ENCODE measurements around the gene YDJC. TPM values are rescaled to one million over a fixed set of nuclear protein-coding genes. Genes with fewer than 3 reads are reported as not detected.

Gene YDJC
- total and polyA plus RNA-seq, 2 of the 8 experiments (the other 6 are each of a cell fraction or from before 2014, with no cell fraction given): 36.7 to 45.2 TPM

GRCh38 chr22:21624120-21624879, 5.5 kb downstream of the YDJC start:
- H4K20me1 ChIP-seq (replicated peaks in 1 of 2; ENCODE audit: control insufficient read depth in 1 of 2, insufficient read depth in 2 of 2, low read length in 2 of 2): peaks cover 32 to 41% of the 10 kb centered on the region in 2 experiments
- TF ChIP-seq USF2 (IDR thresholded peaks at IDR 0.05; ENCODE audit: low read length) (no peak), TAF7 (optimal IDR thresholded peaks at IDR 0.05; ENCODE audit: borderline replicate concordance, low read depth, low read length) (no peak), BCL11A (IDR thresholded peaks at IDR 0.05; ENCODE audit: low read depth in 2 of 2, low read length in 2 of 2) (no peak), RAD21 (IDR thresholded peaks at IDR 0.05 in 1 of 2, conservative IDR thresholded peaks at IDR 0.05 in 1 of 2; ENCODE audit: low read depth in 2 of 2, low read length in 2 of 2) (peak; percentile 37 to 47; a peak in 3 of 4 replicates), CBX8 (IDR thresholded peaks at IDR 0.05; ENCODE audit: borderline replicate concordance, low read depth, low read length) (no peak), SIN3A (conservative IDR thresholded peaks at IDR 0.05 in 1 of 2, IDR thresholded peaks at IDR 0.05 in 1 of 2; ENCODE audit: low read depth in 1 of 2, low read length in 2 of 2) (no peak), RXRA (IDR thresholded peaks at IDR 0.05; ENCODE audit: insufficient read depth, low read depth, low read length) (no peak)
- TF ChIP-seq, protein P1, sequence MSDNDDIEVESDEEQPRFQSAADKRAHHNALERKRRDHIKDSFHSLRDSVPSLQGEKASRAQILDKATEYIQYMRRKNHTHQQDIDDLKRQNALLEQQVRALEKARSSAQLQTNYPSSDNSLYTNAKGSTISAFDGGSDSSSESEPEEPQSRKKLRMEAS (IDR thresholded peaks at IDR 0.05): no peak

More at GRCh38 chr22:21624120-21624879, 5.5 kb downstream of the YDJC start:
- Histone ChIP-seq H3K4me2 (ENCODE audit: insufficient read depth in 1 of 2, low read depth in 2 of 2, low read length in 2 of 2) (no peak overlapping the region), H3K23ac (ENCODE audit: insufficient read length) (no peak overlapping the region), H3K27me3 (replicated peaks in 1 of 4; ENCODE audit: control insufficient read depth in 3 of 4, extremely low read depth in 1 of 4, insufficient read depth in 3 of 4, low read length in 3 of 4) (no peaks in the 10 kb centered on the region), H3K18ac (ENCODE audit: extremely low read depth, low read length) (no peak overlapping the region), H3K4ac (replicated peaks; ENCODE audit: insufficient read length, low read depth, low read length) (no peak overlapping the region), H2BK15ac (ENCODE audit: low read length) (no peak overlapping the region), H3K27ac (ENCODE audit: low read depth, low read length) (no peak overlapping the region), H3K79me2 (ENCODE audit: control insufficient read depth in 1 of 2, insufficient read depth in 2 of 2, low read length in 2 of 2) (peaks cover 0 to 21% of the 10 kb centered on the region in 2 experiments; a peak in 1 of 4 replicates), H2BK5ac (ENCODE audit: low read depth, low read length) (no peak overlapping the region), H3K23me2 (ENCODE audit: low read depth, low read length) (no peaks in the 10 kb centered on the region; the same call in 1 of the 2 replicates), H4K91ac (replicated peaks; ENCODE audit: insufficient read length, low read length) (no peak overlapping the region), H2BK12ac (ENCODE audit: low read depth, low read length) (no peak overlapping the region), H3K9me3 (ENCODE audit: insufficient read depth in 2 of 2, low read depth in 1 of 2, low read length in 1 of 2) (no peaks in the 10 kb centered on the region), H2BK20ac (ENCODE audit: low read length) (no peak overlapping the region), H4K8ac (ENCODE audit: extremely low read depth, insufficient read depth, low read length) (no peak overlapping the region), H2AFZ (ENCODE audit: low read length) (no peak overlapping the region), H3K36me3 (ENCODE audit: control insufficient read depth in 2 of 4, insufficient read depth in 4 of 4, low read length in 3 of 4) (peaks cover 0 to 15% (median 3%) of the 10 kb centered on the region in 4 experiments; a peak in 4 of 8 replicates), H2AK5ac (ENCODE audit: low read depth, low read length) (no peak overlapping the region), H3K4me3 (ENCODE audit: extremely low read depth in 1 of 4, insufficient read depth in 2 of 4, low read depth in 3 of 4, low read length in 4 of 4) (no peak overlapping the region), H3K14ac (ENCODE audit: insufficient read length) (no peak overlapping the region), H3K9ac (replicated peaks in 1 of 4; ENCODE audit: extremely low read depth in 1 of 4, low read depth in 3 of 4, low read length in 3 of 4) (no peak overlapping the region), H3K56ac (replicated peaks; ENCODE audit: insufficient read length, low read depth, low read length) (no peak overlapping the region), H3K79me1 (ENCODE audit: low read depth, low read length) (peaks cover 15% of the 10 kb centered on the region), H4K5ac (ENCODE audit: insufficient read length, low read depth, low read length) (no peak overlapping the region), H3K4me1 (replicated peaks in 1 of 4; ENCODE audit: control insufficient read depth in 3 of 4, insufficient read depth in 4 of 4, low read length in 3 of 4) (peaks cover 0 to 3% (median 2%) of the 10 kb centered on the region in 4 experiments; a peak in 4 of 7 replicates), H2BK120ac (replicated peaks; ENCODE audit: low read depth, low read length) (no peak overlapping the region)
- FAIRE-seq: peak; percentile 7
- DNase-seq (ENCODE audit: low read depth in 1 of 2, low spot score in 2 of 2): peak in 1 of 2 experiments; percentile 91
- POLR2A ChIA-PET (ENCODE audit: partially characterized antibody): interaction anchor here (0.8 to 2.3 kb wide), 4 partner anchors 9 to 49 kb away, joined by 3 to 7 read pairs (median 4); no protein-coding TSS in a partner anchor
- 38% methylated on average over 8 of the region's 8 CpGs; no CpG with 5 or more reads in 1 of the 2 experiments for WGBS, 2 experiments (ENCODE audit: extremely low coverage in 1 of 2, insufficient coverage in 1 of 2, insufficient read length in 1 of 2, insufficient replicate concordance in 2 of 2, low coverage in 1 of 2, low lambda C conversion rate in 2 of 2, missing lambda C conversion rate in 1 of 2)
- CTCF ChIA-PET (ENCODE audit: partially characterized antibody): interaction anchor here (1.0 to 24.1 kb wide), 15 partner anchors 9 to 335 kb away, joined by 3 to 499 read pairs (median 5); partner anchors contain the start of genes CCDC116 and SDF2L1

Data from H1 (cell line).